ENCODE results near the gene TRIM45. TPM values are rescaled to one million over a fixed set of nuclear protein-coding genes. Genes with fewer than 3 reads are reported as not detected.

The TRIM45 gene
- total RNA-seq, 1 donor from 2014 or later, result 13.3 TPM

DNA sequence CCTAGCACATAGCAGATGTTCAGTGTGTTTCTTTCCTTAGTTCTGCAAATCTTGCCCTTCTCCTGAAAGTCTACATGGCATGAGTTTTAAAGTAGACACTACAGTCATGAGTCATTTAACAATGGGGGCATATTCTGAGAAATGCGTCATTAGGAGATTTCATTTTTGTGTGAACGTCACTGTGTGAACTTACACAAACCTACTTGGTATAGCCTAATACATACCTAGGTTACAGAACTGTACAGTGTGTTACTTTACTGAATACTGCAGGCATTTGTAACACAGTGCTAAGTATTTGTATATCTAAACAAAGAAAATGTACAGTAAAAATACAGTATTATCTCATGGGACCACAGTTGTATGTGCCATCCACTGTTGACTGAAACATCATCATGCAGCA lies 51.4 kb downstream of the TRIM45 start:
- no peak for ATAC-seq
- intact Hi-C loops (cut with DNase I), result no loop called here
- no peak for DNase-seq (ENCODE audit: missing footprints)

DNA sequence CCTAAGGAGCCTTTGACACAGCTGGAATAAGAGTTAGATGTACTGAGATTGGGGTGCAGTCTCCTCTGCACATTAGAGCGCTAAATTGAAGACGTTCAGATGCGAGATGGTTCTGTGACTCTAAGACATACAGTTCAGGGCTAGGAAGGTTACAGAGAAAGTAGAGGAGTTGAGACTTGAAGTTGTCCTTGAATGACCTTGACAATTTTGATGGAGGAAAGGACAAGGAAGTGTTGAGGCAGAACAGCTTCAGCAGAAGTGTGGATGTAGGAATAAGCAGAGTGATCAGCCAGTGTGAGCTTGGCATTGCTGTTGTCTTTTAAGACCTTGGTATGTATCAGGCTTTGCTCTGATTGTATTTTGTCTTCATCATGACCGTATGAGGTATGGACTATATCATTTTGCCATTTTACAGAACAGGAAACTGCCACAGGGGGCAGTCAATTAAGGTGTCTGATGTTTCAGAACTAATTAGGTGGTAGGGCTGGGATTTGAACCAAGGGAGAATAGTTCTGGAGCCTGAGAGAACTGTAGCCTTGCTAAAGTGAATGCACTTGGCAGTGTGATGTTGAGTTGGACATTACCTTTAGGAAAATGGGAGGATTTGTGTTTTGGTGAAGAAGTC lies 52.2 kb downstream of the TRIM45 start:
- ATAC-seq (no peak), DNase-seq (ENCODE audit: missing footprints) (no peak)
- intact Hi-C loops (cut with DNase I), result loop anchor here (2.0 kb wide), 1 partner anchor 59 kb away; no protein-coding TSS in a partner anchor

DNA sequence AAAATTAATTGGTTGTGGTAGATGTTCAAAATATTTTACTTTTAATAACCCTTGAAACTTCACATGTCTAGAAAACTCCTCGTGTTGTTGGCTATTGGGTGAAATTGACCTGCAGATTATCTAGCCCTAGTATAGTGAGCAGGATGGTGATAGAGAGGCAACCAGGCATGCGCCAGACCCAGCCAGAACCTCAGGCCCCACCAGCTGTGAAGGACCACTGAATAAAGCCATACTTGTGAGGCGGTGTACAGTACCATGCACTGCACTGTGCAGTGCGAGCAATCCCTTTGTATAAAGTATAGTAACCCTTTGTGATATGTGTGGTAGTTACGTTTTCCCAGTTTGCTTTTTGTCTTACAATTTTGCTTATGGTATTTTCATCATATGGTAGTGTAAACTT lies 53.0 kb downstream of the TRIM45 start:
- intact Hi-C loops (cut with DNase I), result loop anchor here (2.0 kb wide), 1 partner anchor 60 kb away; no protein-coding TSS in a partner anchor
- ATAC-seq, result no peak

DNA sequence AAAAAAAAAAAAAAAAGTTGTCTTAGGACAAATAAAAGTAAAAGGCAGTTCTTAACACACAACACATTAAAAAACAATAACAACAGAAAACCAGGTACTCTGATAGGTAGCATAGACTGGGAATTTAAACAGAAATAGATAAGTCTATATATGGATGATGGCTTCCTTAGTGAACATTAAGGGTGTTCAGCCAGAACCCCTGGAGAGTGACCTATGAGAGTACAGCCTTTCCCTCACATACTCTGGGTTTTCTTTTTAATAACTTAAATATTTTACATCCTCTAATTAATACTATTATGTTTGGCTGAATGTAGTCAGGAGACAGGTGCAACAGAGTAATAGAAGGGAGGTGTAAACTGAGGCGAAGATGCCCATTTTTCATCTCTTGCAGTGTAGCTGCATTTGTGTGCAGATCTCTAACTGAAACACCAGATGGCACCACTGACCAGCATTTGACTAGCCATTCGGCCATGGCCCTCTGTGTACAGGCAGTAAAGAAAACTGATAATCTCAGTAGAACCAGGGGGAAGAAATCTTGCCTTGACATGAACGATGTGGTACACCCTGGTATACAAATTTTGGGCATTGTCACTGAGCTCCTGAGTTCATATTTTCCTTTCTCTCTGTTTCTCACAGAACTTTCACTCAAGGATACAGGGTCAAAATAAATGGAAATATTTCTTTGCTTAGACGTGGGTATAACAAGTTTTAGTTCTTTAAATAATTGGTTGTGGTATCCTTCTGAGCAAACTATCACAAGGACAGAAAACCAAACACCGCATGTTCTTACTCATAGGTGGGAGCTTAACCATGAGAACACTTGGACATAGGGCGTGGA lies 53.8 kb downstream of the TRIM45 start:
- DNase-seq (ENCODE audit: missing footprints), result no peak
- intact Hi-C loops (cut with DNase I), result loop anchor here (1.0 to 2.0 kb wide), 2 partner anchors 61 to 217 kb away; no protein-coding TSS in a partner anchor
- peak; percentile 90 for ATAC-seq

More for the DNA sequence above, 53.0 kb downstream of the TRIM45 start:
- no peak for DNase-seq (ENCODE audit: missing footprints)

DNA sequence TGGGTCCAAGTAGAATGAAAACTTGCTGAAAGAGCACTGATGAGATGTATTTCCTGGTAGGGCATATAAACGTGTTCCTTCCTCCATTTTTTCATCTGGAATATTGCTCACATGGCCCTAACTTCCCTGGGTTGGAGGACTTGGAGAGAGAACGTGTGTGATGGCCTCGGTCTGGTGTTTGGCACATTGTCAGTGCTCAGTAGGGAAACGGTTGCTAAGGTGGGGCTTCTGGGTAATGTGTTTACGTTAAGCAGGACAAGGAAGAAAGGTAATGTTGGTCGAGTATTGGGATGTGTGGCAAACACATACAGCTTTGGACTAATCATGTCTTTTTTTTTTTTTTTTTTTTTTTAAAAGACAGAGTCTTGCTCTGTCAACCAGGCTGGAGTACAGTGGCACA lies 55.2 kb downstream of the TRIM45 start:
- no peak for ATAC-seq
- intact Hi-C loops (cut with DNase I), result no loop called here
- no peak for DNase-seq (ENCODE audit: missing footprints)

DNA sequence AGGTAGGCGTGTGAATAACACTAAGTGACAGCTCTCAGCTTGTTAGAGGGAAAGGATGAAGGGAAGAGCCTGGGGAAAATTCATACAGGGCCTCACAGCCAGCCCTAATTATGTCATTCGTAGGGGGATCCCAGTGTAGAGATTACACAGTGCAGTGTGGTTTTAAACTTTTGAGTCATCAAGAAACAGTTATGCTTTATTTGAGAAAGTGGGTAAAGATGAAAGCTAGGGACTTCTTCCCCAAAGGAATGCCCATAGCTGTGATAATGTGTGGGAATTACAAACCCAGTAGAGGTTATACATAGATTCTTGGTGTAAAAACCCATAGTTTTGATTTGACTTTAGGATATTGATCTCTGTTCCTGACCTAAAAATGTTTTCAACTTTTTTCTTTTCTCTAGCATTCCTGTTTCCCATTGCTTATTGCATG lies 59.5 kb downstream of the TRIM45 start:
- ATAC-seq (no peak), DNase-seq (ENCODE audit: missing footprints) (no peak)
- intact Hi-C loops (cut with DNase I), result no loop called here

Small RNA genes lying within 50 kb of the gene (microRNA-seq; reads per million reads assigned to microRNA genes)
- gene MIR942, result 5.8 reads per million, percentile 15 among the genes with 10 or more reads in this experiment

Other genes with a start within 250 kb of the TRIM45 start
- 119 TPM for gene PTGFRN, start 211.8 kb downstream of the TRIM45 start, total RNA-seq
- 0.38 TPM for gene CD101, start 120.0 kb downstream of the TRIM45 start, total RNA-seq
- gene TTF2, start 61.4 kb downstream of the TRIM45 start, total RNA-seq, result 7.8 TPM
- gene VTCN1, start 89.2 kb upstream of the TRIM45 start, total RNA-seq, result not detected
- 24.6 TPM for gene MAN1A2, start 245.7 kb upstream of the TRIM45 start, total RNA-seq